Measurements from ENCODE around the gene FAM3C.

GRCh38 chr7:121313793-121314676 is 82.1 kb downstream of the FAM3C start:
- TF ChIP-seq CTCF (conservative IDR thresholded peaks at IDR 0.05; ENCODE audit: low read depth, low read length): no peak
- TF ChIP-seq EZH2 (IDR thresholded peaks at IDR 0.05; ENCODE audit: low read length, unreplicated experiment): no peak
- no peak for TF ChIP-seq EZH2phosphoT487 (IDR thresholded peaks at IDR 0.05; ENCODE audit: borderline replicate concordance, low read length)
